Measurements from ENCODE around the gene SLC16A8. TPM values are rescaled to one million over a fixed set of nuclear protein-coding genes. Genes with fewer than 3 reads are reported as not detected.

Gene SLC16A8
- total RNA-seq, 1 experiment from 2014 or later: not detected

DNA sequence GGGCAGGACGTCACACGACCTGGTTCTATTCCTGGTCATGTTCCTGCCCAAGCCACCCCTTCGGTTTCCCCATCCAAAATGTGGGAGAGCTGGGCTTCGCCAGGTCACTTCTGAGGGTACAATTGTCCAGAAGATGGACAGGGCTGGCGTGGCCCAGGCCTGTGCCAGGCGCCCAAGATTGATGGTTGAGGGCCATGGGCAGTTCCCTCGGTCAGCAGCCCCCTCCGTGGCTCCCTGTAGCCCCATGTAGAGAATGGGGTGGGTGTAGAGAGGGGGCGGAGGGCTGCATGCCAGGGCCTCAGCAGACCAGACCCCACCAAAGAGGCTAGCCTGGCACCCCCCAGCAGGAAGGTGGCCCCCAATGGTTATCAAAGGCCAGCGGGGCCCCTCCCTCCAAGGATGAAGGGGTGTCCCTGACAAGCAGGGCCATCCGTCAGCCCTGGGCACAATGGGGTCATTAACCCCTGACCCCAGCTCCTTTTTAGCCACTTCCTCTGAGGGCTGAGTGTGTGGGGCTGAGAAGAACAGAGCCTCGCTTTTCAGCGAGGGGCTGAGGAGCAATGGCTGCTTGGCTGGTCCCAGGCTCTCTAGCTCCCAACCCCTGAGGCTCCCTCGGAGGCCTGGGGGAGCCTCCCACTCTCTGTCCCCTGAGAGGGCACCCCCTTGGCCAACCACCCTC, 37.8 kb downstream of the SLC16A8 start:
- intact Hi-C loops (cut with micrococcal nuclease; ENCODE audit: unreplicated experiment): no loop called here
- H3K27ac Mint-ChIP-seq (ENCODE audit: unreplicated experiment): no peak overlapping the region
- TF ChIP-seq, protein P1, sequence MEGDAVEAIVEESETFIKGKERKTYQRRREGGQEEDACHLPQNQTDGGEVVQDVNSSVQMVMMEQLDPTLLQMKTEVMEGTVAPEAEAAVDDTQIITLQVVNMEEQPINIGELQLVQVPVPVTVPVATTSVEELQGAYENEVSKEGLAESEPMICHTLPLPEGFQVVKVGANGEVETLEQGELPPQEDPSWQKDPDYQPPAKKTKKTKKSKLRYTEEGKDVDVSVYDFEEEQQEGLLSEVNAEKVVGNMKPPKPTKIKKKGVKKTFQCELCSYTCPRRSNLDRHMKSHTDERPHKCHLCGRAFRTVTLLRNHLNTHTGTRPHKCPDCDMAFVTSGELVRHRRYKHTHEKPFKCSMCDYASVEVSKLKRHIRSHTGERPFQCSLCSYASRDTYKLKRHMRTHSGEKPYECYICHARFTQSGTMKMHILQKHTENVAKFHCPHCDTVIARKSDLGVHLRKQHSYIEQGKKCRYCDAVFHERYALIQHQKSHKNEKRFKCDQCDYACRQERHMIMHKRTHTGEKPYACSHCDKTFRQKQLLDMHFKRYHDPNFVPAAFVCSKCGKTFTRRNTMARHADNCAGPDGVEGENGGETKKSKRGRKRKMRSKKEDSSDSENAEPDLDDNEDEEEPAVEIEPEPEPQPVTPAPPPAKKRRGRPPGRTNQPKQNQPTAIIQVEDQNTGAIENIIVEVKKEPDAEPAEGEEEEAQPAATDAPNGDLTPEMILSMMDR (IDR thresholded peaks at IDR 0.05; ENCODE audit: unreplicated experiment): no peak
- H3K9me3 Mint-ChIP-seq (ENCODE audit: low read depth, unreplicated experiment): no peaks in the 10 kb centered on the region
- DNase-seq: no peak
- H3K36me3 Mint-ChIP-seq (ENCODE audit: insufficient read depth, unreplicated experiment): peaks cover 3% of the 10 kb centered on the region
- BruUV-seq (replicated peaks): no TSS peak
- H3K27me3 Mint-ChIP-seq (ENCODE audit: unreplicated experiment): peaks cover 32% of the 10 kb centered on the region
- H3K4me1 Mint-ChIP-seq (ENCODE audit: low read depth, unreplicated experiment): no peaks in the 10 kb centered on the region
- CTCF ChIA-PET: interaction anchor here (0.5 to 0.6 kb wide), 2 partner anchors 89 to 340 kb away, joined by 4 read pairs; no protein-coding TSS in a partner anchor
- no peak overlapping the region for H3K4me3 Mint-ChIP-seq (ENCODE audit: low read depth, unreplicated experiment)

DNA sequence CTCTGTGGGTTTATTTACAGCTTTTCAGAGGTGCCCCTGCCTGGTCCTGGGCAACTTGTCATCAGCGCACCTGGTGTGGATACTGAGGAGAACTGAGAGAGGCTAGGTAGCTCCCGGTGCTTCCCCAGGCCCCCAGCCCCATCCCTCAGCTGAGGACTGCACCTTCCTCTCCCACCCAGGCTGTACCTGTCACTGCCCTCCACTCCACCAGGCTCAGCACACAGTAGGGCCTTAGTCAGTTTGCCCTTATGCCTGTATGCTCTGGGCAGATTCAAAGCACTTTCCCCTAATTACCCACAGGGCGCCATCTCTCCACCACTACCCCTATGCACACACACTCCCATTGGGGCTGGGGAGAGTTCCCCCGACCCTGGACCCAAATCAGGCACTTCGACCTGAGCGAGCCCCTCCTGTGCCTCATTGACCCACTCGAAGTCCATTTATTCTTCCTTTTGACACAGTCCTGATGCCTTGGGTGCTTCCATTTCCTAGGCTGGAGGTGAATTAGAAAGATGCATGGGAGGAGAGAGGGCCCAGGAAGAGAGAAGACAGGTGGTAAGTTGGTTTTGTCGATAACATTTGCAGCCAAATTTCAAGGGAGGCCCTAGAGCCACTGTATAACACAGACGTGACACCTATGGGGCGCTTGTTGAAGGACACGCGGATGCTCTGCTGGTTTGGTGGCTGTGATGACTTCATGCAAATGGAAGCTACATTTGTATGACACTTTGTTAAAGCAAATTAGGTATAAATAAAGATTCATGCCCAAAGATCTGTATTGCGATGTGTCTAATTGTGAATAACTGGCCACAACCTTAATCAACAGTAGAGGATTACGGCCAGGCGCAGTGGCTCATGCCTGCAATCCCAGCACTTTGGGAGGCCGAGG, 40.6 kb downstream of the SLC16A8 start:
- H3K4me1 Mint-ChIP-seq (ENCODE audit: low read depth, unreplicated experiment): no peaks in the 10 kb centered on the region
- intact Hi-C loops (cut with micrococcal nuclease; ENCODE audit: unreplicated experiment): no loop called here
- no peaks in the 10 kb centered on the region for H3K9me3 Mint-ChIP-seq (ENCODE audit: low read depth, unreplicated experiment)
- H3K4me3 Mint-ChIP-seq (ENCODE audit: low read depth, unreplicated experiment): no peak overlapping the region
- H3K27ac Mint-ChIP-seq (ENCODE audit: unreplicated experiment): no peak overlapping the region
- no peak for DNase-seq
- BruUV-seq (replicated peaks): no TSS peak
- CTCF ChIA-PET: no interaction called here
- H3K27me3 Mint-ChIP-seq (ENCODE audit: unreplicated experiment): peaks cover 44% of the 10 kb centered on the region
- peaks cover 3% of the 10 kb centered on the region for H3K36me3 Mint-ChIP-seq (ENCODE audit: insufficient read depth, unreplicated experiment)
- TF ChIP-seq, protein P1 (IDR thresholded peaks at IDR 0.05; ENCODE audit: unreplicated experiment): no peak

DNA sequence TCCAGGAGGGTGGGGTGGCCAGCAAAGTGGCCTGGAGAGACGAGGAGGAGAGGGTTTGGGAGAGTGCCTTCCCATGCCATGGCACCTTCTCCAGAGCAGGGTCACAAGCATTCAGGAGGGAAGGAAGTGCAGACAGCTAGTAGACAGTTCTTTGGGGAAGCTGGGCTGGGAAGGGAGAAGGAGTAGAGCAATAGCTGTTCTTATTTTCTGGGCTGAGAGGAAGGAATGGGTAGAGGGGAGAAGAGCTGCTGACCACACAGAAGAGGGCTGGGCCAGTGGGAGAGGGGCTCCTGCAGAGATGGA, 41.5 kb downstream of the SLC16A8 start:
- Mint-ChIP-seq H3K4me1 (ENCODE audit: low read depth, unreplicated experiment) (no peaks in the 10 kb centered on the region), H3K4me3 (ENCODE audit: low read depth, unreplicated experiment) (no peak overlapping the region), H3K36me3 (ENCODE audit: insufficient read depth, unreplicated experiment) (peaks cover 2% of the 10 kb centered on the region), H3K27ac (ENCODE audit: unreplicated experiment) (no peak overlapping the region), H3K27me3 (ENCODE audit: unreplicated experiment) (peaks cover 39% of the 10 kb centered on the region), H3K9me3 (ENCODE audit: low read depth, unreplicated experiment) (no peaks in the 10 kb centered on the region)
- intact Hi-C loops (cut with micrococcal nuclease; ENCODE audit: unreplicated experiment): no loop called here
- no peak for DNase-seq
- CTCF ChIA-PET: no interaction called here
- TF ChIP-seq, protein P1 (IDR thresholded peaks at IDR 0.05; ENCODE audit: unreplicated experiment): no peak
- BruUV-seq (replicated peaks): no TSS peak

DNA sequence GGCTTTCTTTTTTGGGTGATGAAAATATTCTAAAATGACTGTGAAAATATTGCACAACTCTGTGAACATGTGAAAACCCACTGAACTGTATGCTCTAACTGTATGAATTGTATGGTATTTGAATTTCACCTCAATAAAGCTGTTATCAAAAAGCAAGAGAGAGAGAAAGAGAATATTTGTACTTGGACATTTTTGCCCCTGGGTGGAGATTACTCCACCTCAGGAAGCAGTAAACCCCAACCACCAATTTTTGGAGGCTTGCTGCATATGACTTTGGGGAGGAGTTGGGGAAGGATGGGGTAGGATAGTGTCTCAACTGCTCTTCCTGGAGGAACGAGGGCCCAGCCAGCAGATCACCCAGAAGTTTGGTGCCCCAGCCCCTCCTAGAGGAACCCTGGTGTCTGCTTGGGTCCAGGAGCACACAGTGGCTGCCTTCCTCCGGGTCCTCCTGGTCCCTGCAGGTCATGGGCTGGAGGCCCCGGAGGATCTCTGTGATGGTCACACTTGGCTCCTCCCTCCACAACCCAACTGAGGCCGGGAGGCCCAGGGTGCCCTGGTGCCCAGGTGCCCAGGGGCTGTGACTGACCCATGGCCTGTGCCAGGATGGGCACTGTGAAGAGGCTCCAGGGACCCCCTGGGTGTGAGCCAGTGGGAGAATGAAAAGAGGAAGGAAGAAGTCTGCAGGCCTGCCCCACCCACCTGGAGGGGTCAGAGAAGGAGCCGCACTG, 42.1 kb downstream of the SLC16A8 start:
- Mint-ChIP-seq H3K4me1 (ENCODE audit: low read depth, unreplicated experiment) (no peaks in the 10 kb centered on the region), H3K4me3 (ENCODE audit: low read depth, unreplicated experiment) (no peak overlapping the region), H3K9me3 (ENCODE audit: low read depth, unreplicated experiment) (no peaks in the 10 kb centered on the region), H3K27ac (ENCODE audit: unreplicated experiment) (no peak overlapping the region), H3K36me3 (ENCODE audit: insufficient read depth, unreplicated experiment) (no peaks in the 10 kb centered on the region), H3K27me3 (ENCODE audit: unreplicated experiment) (peaks cover 34% of the 10 kb centered on the region)
- CTCF ChIA-PET: no interaction called here
- intact Hi-C loops (cut with micrococcal nuclease; ENCODE audit: unreplicated experiment): no loop called here
- BruUV-seq (replicated peaks): no TSS peak
- TF ChIP-seq, protein P1 (IDR thresholded peaks at IDR 0.05; ENCODE audit: unreplicated experiment): no peak
- DNase-seq: no peak

All from Calu3 (cell line).